H9 (cell line): ENCODE measurements around the gene BTN3A1. TPM values are rescaled to one million over a fixed set of nuclear protein-coding genes. Genes with fewer than 3 reads are reported as not detected.

Source experiments
- DNase-seq: peaks from one replicate; pipeline ENCODE4 v3.0.0-alpha.2; 2017
- H2AFZ ChIP-seq: one replicate; pipeline ENCODE4 v1.6.1; 2013; ENCODE audit warnings: mild to moderate bottlenecking, low read length, control low read depth, moderate library complexity
- H2AK5ac ChIP-seq: 2 replicates; pipeline ENCODE4 v1.6.1; 2013; ENCODE audit warnings: low read length, control low read depth, mixed read lengths; ENCODE audit not compliant: insufficient read length
- H2BK120ac ChIP-seq: one replicate; pipeline ENCODE4 v1.6.1; 2013; ENCODE audit warnings: low read depth, mild to moderate bottlenecking, low read length, control low read depth, inconsistent platforms; ENCODE audit not compliant: poor library complexity, severe bottlenecking
- H2BK12ac ChIP-seq: 2 replicates; pipeline ENCODE4 v1.6.1; 2013; ENCODE audit warnings: low read length, control low read depth, mixed read lengths, low read depth; ENCODE audit not compliant: insufficient read length
- H2BK15ac ChIP-seq: 2 replicates; pipeline ENCODE4 v1.6.1; 2013; ENCODE audit warnings: low read depth, low read length, control low read depth
- H2BK20ac ChIP-seq: one replicate; pipeline ENCODE4 v1.6.1; 2013; ENCODE audit warnings: low read depth, mild to moderate bottlenecking, low read length, control low read depth, inconsistent platforms; ENCODE audit not compliant: poor library complexity, severe bottlenecking
- H2BK5ac ChIP-seq: 2 replicates; pipeline ENCODE4 v1.6.1; 2013; ENCODE audit warnings: low read length, control low read depth, mixed read lengths; ENCODE audit not compliant: insufficient read length
- H3K14ac ChIP-seq: 2 replicates; pipeline ENCODE4 v1.6.1; 2013; ENCODE audit warnings: low read length, control low read depth; ENCODE audit not compliant: insufficient read depth
- H3K18ac ChIP-seq: 2 replicates; pipeline ENCODE4 v1.6.1; 2013; ENCODE audit warnings: low read depth, mild to moderate bottlenecking, mixed read lengths, low read length, control low read depth; ENCODE audit not compliant: insufficient read length
- H3K23ac ChIP-seq: 2 replicates; pipeline ENCODE4 v1.6.1; 2013; ENCODE audit warnings: low read length, control low read depth, mixed read lengths, low read depth; ENCODE audit not compliant: insufficient read length
- H3K23me2 ChIP-seq: 2 replicates; pipeline ENCODE4 v1.6.1; 2013; ENCODE audit warnings: low read depth, mild to moderate bottlenecking, mixed read lengths, low read length, control low read depth; ENCODE audit not compliant: insufficient read length, poor library complexity, severe bottlenecking
- H3K27ac ChIP-seq: 2 replicates; pipeline ENCODE4 v1.5.1; 2013; ENCODE audit warnings: low read length, control low read depth, mixed read lengths, low read depth; ENCODE audit not compliant: insufficient read length
- H3K27me3 ChIP-seq: 2 replicates; pipeline ENCODE4 v1.6.1; 2013; ENCODE audit warnings: low read length, control low read depth, inconsistent platforms; ENCODE audit not compliant: insufficient read depth
- H3K4ac ChIP-seq: 2 replicates; pipeline ENCODE4 v1.6.1; 2013; ENCODE audit warnings: low read depth, mild to moderate bottlenecking, control low read depth, inconsistent platforms, low read length, moderate library complexity
- H3K4me1 ChIP-seq: 2 replicates; pipeline ENCODE4 v1.6.1; 2013; ENCODE audit warnings: low read length, control low read depth, inconsistent platforms; ENCODE audit not compliant: insufficient read depth
- H3K4me2 ChIP-seq: 2 replicates; pipeline ENCODE4 v1.6.1; 2013; ENCODE audit warnings: low read length, control low read depth, mixed read lengths; ENCODE audit not compliant: insufficient read length, insufficient read depth
- H3K56ac ChIP-seq: 2 replicates; pipeline ENCODE4 v1.6.1; 2013; ENCODE audit warnings: low read depth, mild to moderate bottlenecking, mixed read lengths, low read length, control low read depth; ENCODE audit not compliant: insufficient read length
- H3K79me1 ChIP-seq: 2 replicates; pipeline ENCODE4 v1.6.1; 2013; ENCODE audit warnings: low read depth, mild to moderate bottlenecking, moderate library complexity, low read length, control low read depth, inconsistent platforms; ENCODE audit not compliant: insufficient read depth, poor library complexity, severe bottlenecking
- H3K79me2 ChIP-seq: 2 replicates; pipeline ENCODE4 v1.6.1; 2013; ENCODE audit warnings: low read length, control low read depth, inconsistent platforms; ENCODE audit not compliant: insufficient read depth
- H3K9ac ChIP-seq: 2 replicates; pipeline ENCODE4 v1.6.1; 2013; ENCODE audit warnings: low read length, control low read depth, mixed read lengths; ENCODE audit not compliant: insufficient read length; ENCODE audit errors: extremely low read depth
- H3K9me3 ChIP-seq: one replicate; pipeline ENCODE4 v1.6.1; 2013; ENCODE audit warnings: low read depth, low read length, inconsistent platforms; ENCODE audit not compliant: control insufficient read depth
- H3T11ph ChIP-seq: one replicate; pipeline ENCODE4 v1.6.1; 2013; ENCODE audit warnings: mild to moderate bottlenecking, low read length, control low read depth, inconsistent platforms
- H4K20me1 ChIP-seq: one replicate; pipeline ENCODE4 v1.6.1; 2013; ENCODE audit not compliant: control insufficient read depth, insufficient read length, insufficient read depth
- H4K5ac ChIP-seq: 2 replicates; pipeline ENCODE4 v1.6.1; 2013; ENCODE audit warnings: low read depth, mild to moderate bottlenecking, mixed read lengths, low read length, control low read depth; ENCODE audit not compliant: insufficient read length
- H4K8ac ChIP-seq: replicated peaks from 2 replicates; pipeline ENCODE4 v1.6.1; 2013; ENCODE audit warnings: low read length, control low read depth, mixed read lengths, low read depth; ENCODE audit not compliant: insufficient read length
- H4K91ac ChIP-seq: 2 replicates; pipeline ENCODE4 v1.6.1; 2013; ENCODE audit warnings: low read depth, mild to moderate bottlenecking, moderate library complexity, mixed read lengths, low read length, control low read depth; ENCODE audit not compliant: insufficient read length
- H3K27ac Mint-ChIP-seq, 3 experiments: 2 replicates in 2 of 3; 3 replicates in 1 of 3; pipeline ENCODE4 v1.8.0; 2020 to 2021; ENCODE audit warnings: mixed read lengths in 3 of 3, mild to moderate bottlenecking in 1 of 3, moderate library complexity in 1 of 3
- H3K27me3 Mint-ChIP-seq: 2 replicates; pipeline ENCODE4 v1.8.0; 2021; ENCODE audit warnings: low read depth, mild to moderate bottlenecking, moderate library complexity, mixed read lengths
- H3K36me3 Mint-ChIP-seq, 3 experiments: 2 replicates in 2 of 3; 3 replicates in 1 of 3; pipeline ENCODE4 v1.8.0; 2020 to 2021; ENCODE audit warnings: low read depth in 3 of 3, mixed read lengths in 3 of 3; ENCODE audit not compliant: insufficient read depth in 1 of 3
- H3K4me1 Mint-ChIP-seq, 2 experiments: 2 replicates each; pipeline ENCODE4 v1.8.0; 2020; ENCODE audit warnings: mixed read lengths in 2 of 2
- H3K4me3 Mint-ChIP-seq, 2 experiments: 2 replicates in 1 of 2; 3 replicates in 1 of 2; pipeline ENCODE4 v1.8.0; 2020 to 2021; ENCODE audit warnings: mild to moderate bottlenecking in 2 of 2, mixed read lengths in 2 of 2, moderate library complexity in 1 of 2
- H3K9me3 Mint-ChIP-seq, 2 experiments: 2 replicates in 1 of 2; 3 replicates in 1 of 2; pipeline ENCODE4 v1.8.0; 2020; ENCODE audit warnings: mild to moderate bottlenecking in 2 of 2, mixed read lengths in 2 of 2, moderate library complexity in 1 of 2
- total RNA-seq: library from RNA; stranded (reverse); gene quantifications from 2 replicates; pipeline ENCODE4 v1.2.1, GENCODE V29; 2021
- TF ChIP-seq, protein P1 (sequence below): fragments of 200-600 bp; sonication (generic); conservative IDR thresholded peaks from 3 replicates; pipeline ENCODE4 v1.8.0; 2021; ENCODE audit warnings: antibody characterized with exemption, mild to moderate bottlenecking

The BTN3A1 gene
- total RNA-seq, 1 experiment from 2014 or later = 2.5 TPM

DNA sequence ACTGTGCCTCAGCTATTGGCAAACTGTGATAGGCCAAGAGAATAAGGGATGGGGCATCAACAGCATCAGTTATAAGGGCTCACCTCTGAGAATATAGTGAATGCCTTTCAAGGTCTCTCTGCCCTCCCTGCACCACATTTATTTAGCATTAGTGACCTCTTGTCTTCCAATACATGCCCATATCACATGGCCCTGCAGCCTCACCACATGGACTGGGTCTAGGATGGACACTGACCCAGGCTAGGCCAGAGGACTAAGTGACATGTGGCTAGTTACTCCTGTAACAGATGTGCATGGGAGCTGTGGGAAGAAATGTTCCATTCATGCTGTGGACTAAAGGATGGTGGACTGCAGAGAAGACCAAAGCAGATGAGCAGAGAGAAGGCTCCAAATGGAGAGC is 22.3 kb upstream of the BTN3A1 start:
- Histone ChIP-seq H3K14ac (no peak overlapping the region), H4K5ac (no peak overlapping the region), H2BK5ac (no peak overlapping the region), H2BK120ac (no peak overlapping the region), H2BK20ac (no peak overlapping the region), H3K18ac (no peak overlapping the region), H3K9ac (no peak overlapping the region), H3K4me1 (no peaks in the 10 kb centered on the region), H3K23ac (no peak overlapping the region), H4K91ac (no peak overlapping the region), H2BK15ac (no peak overlapping the region), H3K4me2 (no peak overlapping the region), H2BK12ac (no peak overlapping the region), H3K23me2 (peaks cover 5% of the 10 kb centered on the region), H4K20me1 (no peaks in the 10 kb centered on the region), H3K56ac (no peak overlapping the region), H3T11ph (no peak overlapping the region), H3K79me1 (no peaks in the 10 kb centered on the region), H2AK5ac (no peak overlapping the region), H3K79me2 (no peaks in the 10 kb centered on the region), H3K27me3 (no peaks in the 10 kb centered on the region), H3K27ac (no peak overlapping the region), H4K8ac (no peak overlapping the region), H3K4ac (no peak overlapping the region), H3K9me3 (no peaks in the 10 kb centered on the region), H2AFZ (no peak overlapping the region)
- Mint-ChIP-seq H3K27me3 (peaks cover 1% of the 10 kb centered on the region; the same call in 1 of the 2 replicates), H3K4me1 (peaks cover 18 to 21% of the 10 kb centered on the region in 2 experiments), H3K4me3 (no peak overlapping the region), H3K27ac (no peak overlapping the region), H3K9me3 (no peaks in the 10 kb centered on the region; a peak in 1 of 5 replicates), H3K36me3 (peaks cover 0 to 1% (median under 1%) of the 10 kb centered on the region in 3 experiments; a peak in 4 of 7 replicates)
- TF ChIP-seq, protein P1, sequence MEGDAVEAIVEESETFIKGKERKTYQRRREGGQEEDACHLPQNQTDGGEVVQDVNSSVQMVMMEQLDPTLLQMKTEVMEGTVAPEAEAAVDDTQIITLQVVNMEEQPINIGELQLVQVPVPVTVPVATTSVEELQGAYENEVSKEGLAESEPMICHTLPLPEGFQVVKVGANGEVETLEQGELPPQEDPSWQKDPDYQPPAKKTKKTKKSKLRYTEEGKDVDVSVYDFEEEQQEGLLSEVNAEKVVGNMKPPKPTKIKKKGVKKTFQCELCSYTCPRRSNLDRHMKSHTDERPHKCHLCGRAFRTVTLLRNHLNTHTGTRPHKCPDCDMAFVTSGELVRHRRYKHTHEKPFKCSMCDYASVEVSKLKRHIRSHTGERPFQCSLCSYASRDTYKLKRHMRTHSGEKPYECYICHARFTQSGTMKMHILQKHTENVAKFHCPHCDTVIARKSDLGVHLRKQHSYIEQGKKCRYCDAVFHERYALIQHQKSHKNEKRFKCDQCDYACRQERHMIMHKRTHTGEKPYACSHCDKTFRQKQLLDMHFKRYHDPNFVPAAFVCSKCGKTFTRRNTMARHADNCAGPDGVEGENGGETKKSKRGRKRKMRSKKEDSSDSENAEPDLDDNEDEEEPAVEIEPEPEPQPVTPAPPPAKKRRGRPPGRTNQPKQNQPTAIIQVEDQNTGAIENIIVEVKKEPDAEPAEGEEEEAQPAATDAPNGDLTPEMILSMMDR = no peak
- no peak for DNase-seq
